ENCODE measurements around the gene KCNJ4.

The KCNJ4 gene

DNA sequence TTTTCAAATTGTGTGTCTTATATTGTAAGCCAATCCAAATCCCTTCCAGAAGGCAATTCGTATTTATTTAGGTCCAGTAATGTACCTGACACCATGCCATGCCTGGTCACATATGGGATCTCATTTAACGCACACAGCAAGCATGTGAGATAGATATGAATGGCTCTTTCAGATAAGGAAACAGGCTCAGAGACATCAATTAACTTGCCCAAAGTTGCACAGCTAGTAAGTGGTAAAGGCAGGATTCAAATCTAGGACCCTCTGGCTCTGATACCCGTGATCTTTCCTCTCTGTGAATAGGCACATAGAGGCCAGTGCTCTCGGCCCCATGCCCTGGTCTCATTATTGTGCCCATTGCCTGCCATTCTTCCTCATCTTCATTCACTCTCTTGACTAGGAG lies 34.3 kb downstream of the KCNJ4 start:
- Histone ChIP-seq H3K36me3 (ENCODE audit: control insufficient read depth, insufficient read depth, low read length) (no peaks in the 10 kb centered on the region), H3K9ac (no peak overlapping the region), H3K4me2 (ENCODE audit: low read length) (no peak overlapping the region), H3K79me2 (no peaks in the 10 kb centered on the region), H3K9me3 (ENCODE audit: control insufficient read depth, low read length) (no peaks in the 10 kb centered on the region), H3K4me1 (no peaks in the 10 kb centered on the region), H3K4me3 (ENCODE audit: low read depth, low read length) (no peak overlapping the region), H3K27me3 (ENCODE audit: control insufficient read depth, insufficient read depth, low read length) (no peaks in the 10 kb centered on the region), H2AFZ (no peak overlapping the region), H3K27ac (no peak overlapping the region)
- TF ChIP-seq CTCF (IDR thresholded peaks at IDR 0.05): no peak

DNA sequence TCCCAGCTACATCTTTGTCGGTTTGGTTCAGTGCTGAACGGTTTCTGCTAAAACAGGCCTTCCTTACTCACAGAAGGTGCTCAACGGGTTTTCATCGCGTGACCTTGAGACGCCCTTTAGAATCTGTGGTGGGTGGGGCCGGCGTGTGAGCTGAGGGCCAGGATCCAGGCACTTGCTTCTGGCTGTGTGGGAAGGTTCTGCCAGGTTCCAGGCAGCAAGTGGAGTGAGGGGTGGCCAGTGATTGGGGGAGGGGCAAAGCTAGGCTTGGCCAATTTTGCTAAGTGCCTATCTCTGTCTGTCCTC lies 35.2 kb downstream of the KCNJ4 start:
- peak overlapping the region; percentile 22 for H3K4me2 ChIP-seq (ENCODE audit: low read length)
- H3K27me3 ChIP-seq (ENCODE audit: control insufficient read depth, insufficient read depth, low read length): no peaks in the 10 kb centered on the region
- no peak overlapping the region for H3K9ac ChIP-seq
- no peak overlapping the region for H2AFZ ChIP-seq
- no peaks in the 10 kb centered on the region for H3K36me3 ChIP-seq (ENCODE audit: control insufficient read depth, insufficient read depth, low read length)
- TF ChIP-seq CTCF (IDR thresholded peaks at IDR 0.05): no peak
- no peak overlapping the region for H3K27ac ChIP-seq
- H3K79me2 ChIP-seq: no peaks in the 10 kb centered on the region
- H3K4me1 ChIP-seq: no peaks in the 10 kb centered on the region
- H3K9me3 ChIP-seq (ENCODE audit: control insufficient read depth, low read length): no peaks in the 10 kb centered on the region
- no peak overlapping the region for H3K4me3 ChIP-seq (ENCODE audit: low read depth, low read length)

DNA sequence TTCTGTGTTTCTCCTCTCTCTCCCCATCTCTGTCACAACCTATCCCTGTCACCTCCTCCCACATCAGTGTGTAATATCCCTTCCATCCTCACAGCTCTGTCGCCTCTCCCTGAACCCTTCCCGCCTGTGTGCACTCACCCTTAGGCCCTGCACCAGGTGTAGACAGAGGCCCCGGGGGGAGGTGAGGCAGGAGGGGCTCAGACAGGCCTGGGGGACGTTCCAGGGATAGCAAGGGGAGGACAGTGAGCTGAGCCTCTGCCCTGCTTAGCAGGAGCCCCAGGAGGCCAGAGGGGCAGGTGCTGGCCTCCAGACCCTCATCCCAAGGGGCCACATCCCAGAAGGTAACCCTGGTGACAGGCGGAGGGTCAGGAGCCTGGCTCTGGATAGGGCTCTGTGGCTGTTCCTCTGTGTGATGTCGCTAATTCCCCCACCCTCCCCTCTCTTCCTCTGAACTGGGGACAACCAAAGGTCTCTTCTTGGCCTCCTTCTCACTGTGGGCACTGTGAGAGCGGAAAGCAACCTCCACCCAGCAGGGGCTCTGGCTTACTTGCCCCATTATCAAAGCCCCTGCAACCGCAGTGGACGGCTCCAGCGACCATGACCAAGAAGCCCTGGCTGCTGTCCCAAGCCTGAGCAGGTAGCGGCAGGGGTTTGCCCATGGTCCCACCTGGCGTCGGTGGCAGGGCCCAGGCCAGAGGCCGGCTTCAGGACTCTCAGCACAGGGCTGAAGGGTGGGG lies 35.7 kb downstream of the KCNJ4 start:
- Histone ChIP-seq H3K9me3 (ENCODE audit: control insufficient read depth, low read length) (no peaks in the 10 kb centered on the region), H2AFZ (no peak overlapping the region), H3K36me3 (ENCODE audit: control insufficient read depth, insufficient read depth, low read length) (no peaks in the 10 kb centered on the region), H3K4me3 (ENCODE audit: low read depth, low read length) (no peak overlapping the region), H3K27ac (no peak overlapping the region), H3K4me1 (no peaks in the 10 kb centered on the region), H3K9ac (no peak overlapping the region), H3K27me3 (ENCODE audit: control insufficient read depth, insufficient read depth, low read length) (no peaks in the 10 kb centered on the region), H3K79me2 (no peaks in the 10 kb centered on the region), H3K4me2 (ENCODE audit: low read length) (peak overlapping the region; percentile 22)
- no peak for TF ChIP-seq CTCF (IDR thresholded peaks at IDR 0.05)

- Histone ChIP-seq H3K4me1 (no peaks in the 10 kb centered on the region), H2AFZ (no peak overlapping the region), H3K9ac (no peak overlapping the region), H3K4me3 (ENCODE audit: low read depth, low read length) (no peak overlapping the region), H3K36me3 (ENCODE audit: control insufficient read depth, insufficient read depth, low read length) (no peaks in the 10 kb centered on the region), H3K9me3 (ENCODE audit: control insufficient read depth, low read length) (no peaks in the 10 kb centered on the region), H3K79me2 (no peaks in the 10 kb centered on the region), H3K27me3 (ENCODE audit: control insufficient read depth, insufficient read depth, low read length) (no peaks in the 10 kb centered on the region), H3K27ac (no peak overlapping the region), H3K4me2 (ENCODE audit: low read length) (no peak overlapping the region)
- TF ChIP-seq CTCF (IDR thresholded peaks at IDR 0.05): no peak
Observed at GRCh38 chr22:38418589-38418988, 36.4 kb downstream of the KCNJ4 start.
